Stomach (tissue), 4 donors: ENCODE measurements around the gene CCDC160.

Experiments
- EP300 ChIP-seq: sonication (generic); formaldehyde crosslinking; IDR thresholded peaks from one replicate; pipeline ENCODE4 v1.6.1; 2017; ENCODE audit warnings: antibody characterized with exemption
- POLR2A ChIP-seq, 4 donors: fragments of 450-650 bp; IDR thresholded peaks; one replicate each; pipeline ENCODE4 v1.6.1; 2016; ENCODE audit warnings: antibody characterized with exemption in 4 of 4, control low read depth in 2 of 4, mild to moderate bottlenecking in 1 of 4, moderate library complexity in 1 of 4
- POLR2AphosphoS5 ChIP-seq, 3 donors: sonication (generic); formaldehyde crosslinking; IDR thresholded peaks; one replicate each; pipeline ENCODE4 v1.6.1; 2016; ENCODE audit warnings: antibody characterized with exemption in 3 of 3
- TF ChIP-seq, protein P1 (sequence below), 7 experiments: fragments of 450-650 bp in 4 of 7; fragments of 200-600 bp in 3 of 7; sonication (generic) in 3 of 7; IDR thresholded peaks; one replicate each; pipeline ENCODE4 v1.5.1; 2016 to 2019; ENCODE audit warnings: antibody characterized with exemption in 7 of 7, control low read depth in 2 of 7, mild to moderate bottlenecking in 1 of 7

- no peak for TF ChIP-seq POLR2A (IDR thresholded peaks at IDR 0.05)
- TF ChIP-seq, protein P1, sequence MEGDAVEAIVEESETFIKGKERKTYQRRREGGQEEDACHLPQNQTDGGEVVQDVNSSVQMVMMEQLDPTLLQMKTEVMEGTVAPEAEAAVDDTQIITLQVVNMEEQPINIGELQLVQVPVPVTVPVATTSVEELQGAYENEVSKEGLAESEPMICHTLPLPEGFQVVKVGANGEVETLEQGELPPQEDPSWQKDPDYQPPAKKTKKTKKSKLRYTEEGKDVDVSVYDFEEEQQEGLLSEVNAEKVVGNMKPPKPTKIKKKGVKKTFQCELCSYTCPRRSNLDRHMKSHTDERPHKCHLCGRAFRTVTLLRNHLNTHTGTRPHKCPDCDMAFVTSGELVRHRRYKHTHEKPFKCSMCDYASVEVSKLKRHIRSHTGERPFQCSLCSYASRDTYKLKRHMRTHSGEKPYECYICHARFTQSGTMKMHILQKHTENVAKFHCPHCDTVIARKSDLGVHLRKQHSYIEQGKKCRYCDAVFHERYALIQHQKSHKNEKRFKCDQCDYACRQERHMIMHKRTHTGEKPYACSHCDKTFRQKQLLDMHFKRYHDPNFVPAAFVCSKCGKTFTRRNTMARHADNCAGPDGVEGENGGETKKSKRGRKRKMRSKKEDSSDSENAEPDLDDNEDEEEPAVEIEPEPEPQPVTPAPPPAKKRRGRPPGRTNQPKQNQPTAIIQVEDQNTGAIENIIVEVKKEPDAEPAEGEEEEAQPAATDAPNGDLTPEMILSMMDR (IDR thresholded peaks at IDR 0.05): no peak
- no peak for TF ChIP-seq EP300
- TF ChIP-seq POLR2AphosphoS5 (IDR thresholded peaks at IDR 0.05): no peak
Measured at GRCh38 chrX:134258202-134258601, 21.2 kb downstream of the CCDC160 start.
